Endothelial cell of umbilical vein (primary cell): ENCODE measurements around the gene MMD.

Experiments used
- JUN ChIP-seq: IDR thresholded peaks from 2 replicates; pipeline ENCODE4 v1.6.1; 2011; ENCODE audit warnings: borderline replicate concordance, low read depth; ENCODE audit not compliant: insufficient read length, insufficient read depth
- TF ChIP-seq, protein P1 (sequence below), 2 donors: IDR thresholded peaks; 1 replicate in 1 of 2; 2 replicates in 1 of 2; pipeline ENCODE4 v1.5.1; 2011; ENCODE audit warnings: low read length in 2 of 2, mild to moderate bottlenecking in 2 of 2, moderate library complexity in 2 of 2, control low read depth in 1 of 2, inconsistent platforms in 1 of 2, low read depth in 1 of 2; ENCODE audit not compliant: insufficient read depth in 1 of 2; ENCODE audit errors: extremely low read depth in 1 of 2

DNA sequence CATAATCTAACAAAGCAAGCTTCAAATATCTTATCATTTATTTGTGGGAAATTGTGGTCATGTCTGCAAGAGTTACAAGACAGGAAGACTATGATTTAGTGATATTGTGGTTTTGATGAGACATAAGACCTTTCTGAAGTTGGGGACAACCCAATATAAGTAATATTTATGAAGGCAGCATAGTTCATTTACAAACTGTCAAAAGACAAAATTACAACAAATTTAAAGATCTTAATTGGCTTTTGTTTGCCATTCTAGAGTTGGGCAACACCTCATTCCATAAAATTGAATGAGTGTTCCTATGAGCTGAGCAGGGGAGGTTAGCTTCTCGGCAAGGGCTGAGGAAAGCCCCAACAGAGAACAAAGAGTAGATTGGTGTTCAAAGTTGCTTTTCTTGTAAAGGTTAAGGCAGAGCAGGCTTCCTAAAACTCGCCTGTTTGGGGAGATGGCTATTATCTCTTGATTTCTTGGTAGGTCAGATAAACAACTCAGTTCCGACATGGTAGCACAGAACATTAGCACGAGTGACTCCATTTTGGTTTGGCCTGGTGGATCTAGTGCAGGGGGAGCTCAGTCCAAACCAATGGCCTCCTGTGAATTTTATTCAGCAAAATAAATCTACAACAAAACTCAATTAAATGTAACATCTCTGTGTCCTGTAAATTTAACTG lies 10.9 kb upstream of the MMD start:
- TF ChIP-seq, protein P1, sequence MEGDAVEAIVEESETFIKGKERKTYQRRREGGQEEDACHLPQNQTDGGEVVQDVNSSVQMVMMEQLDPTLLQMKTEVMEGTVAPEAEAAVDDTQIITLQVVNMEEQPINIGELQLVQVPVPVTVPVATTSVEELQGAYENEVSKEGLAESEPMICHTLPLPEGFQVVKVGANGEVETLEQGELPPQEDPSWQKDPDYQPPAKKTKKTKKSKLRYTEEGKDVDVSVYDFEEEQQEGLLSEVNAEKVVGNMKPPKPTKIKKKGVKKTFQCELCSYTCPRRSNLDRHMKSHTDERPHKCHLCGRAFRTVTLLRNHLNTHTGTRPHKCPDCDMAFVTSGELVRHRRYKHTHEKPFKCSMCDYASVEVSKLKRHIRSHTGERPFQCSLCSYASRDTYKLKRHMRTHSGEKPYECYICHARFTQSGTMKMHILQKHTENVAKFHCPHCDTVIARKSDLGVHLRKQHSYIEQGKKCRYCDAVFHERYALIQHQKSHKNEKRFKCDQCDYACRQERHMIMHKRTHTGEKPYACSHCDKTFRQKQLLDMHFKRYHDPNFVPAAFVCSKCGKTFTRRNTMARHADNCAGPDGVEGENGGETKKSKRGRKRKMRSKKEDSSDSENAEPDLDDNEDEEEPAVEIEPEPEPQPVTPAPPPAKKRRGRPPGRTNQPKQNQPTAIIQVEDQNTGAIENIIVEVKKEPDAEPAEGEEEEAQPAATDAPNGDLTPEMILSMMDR (IDR thresholded peaks at IDR 0.05; ENCODE audit: extremely low read depth in 1 of 2, insufficient read depth in 1 of 2, low read depth in 1 of 2, low read length in 2 of 2), result no peak
- no peak for TF ChIP-seq JUN
